ENCODE results near the gene POM121L2. TPM values are rescaled to one million over a fixed set of nuclear protein-coding genes. Genes with fewer than 3 reads are reported as not detected.
"Not testable (repeated sequence)": the region's sequence is repeated elsewhere in the genome, so short reads cannot be mapped to it uniquely, and the experiment has no call there.

Gene POM121L2
- total RNA-seq, 2 experiments from 2014 or later = not detected

DNA sequence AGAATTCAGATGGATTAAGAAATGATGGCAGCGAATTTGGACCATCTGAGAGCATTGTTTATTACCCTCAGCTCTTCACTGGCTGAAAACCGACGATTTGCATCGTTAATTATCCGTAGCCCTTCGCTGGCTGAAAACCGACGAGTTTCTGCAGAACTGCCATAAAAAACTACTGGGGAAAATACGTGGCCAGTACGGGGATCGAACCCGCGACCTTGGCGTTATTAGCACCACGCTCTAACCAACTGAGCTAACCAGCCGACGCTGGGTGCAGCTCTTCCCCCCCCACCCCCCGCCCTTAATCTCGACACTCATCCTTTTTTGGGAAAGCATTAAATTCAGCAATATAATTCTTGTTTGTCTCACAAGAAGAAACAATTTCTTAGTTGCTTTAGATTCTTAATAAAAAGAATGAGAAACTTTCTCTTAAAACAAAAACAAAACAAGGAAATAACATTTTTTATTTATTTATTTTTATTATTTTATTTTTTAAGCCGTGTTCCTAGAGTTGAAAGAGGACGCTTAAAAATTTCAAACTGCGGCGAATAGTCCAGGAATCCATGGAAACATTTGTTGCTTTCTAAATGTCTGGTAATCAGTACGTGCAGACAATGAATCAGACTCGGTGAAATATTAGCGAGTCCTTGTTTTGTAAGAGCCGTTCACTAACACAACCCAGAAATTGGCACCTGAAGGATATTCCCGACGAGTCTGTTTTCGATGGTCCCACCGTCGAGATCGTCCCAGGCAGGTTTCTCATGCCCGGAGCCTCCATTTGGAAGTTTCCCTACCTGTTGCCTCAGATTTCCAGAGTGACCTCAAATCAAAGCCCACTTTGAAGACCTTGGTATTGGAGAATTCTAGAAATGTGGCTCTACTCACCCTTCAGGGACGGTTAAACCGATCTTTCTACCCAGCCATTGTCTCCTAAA lies 36.8 kb downstream of the POM121L2 start:
- peaks cover 4% of the 10 kb centered on the region for H3K4me1 Mint-ChIP-seq (ENCODE audit: low read depth)
- no peak for DNase-seq
- no peaks in the 10 kb centered on the region for H3K9me3 Mint-ChIP-seq
- no peak overlapping the region for H3K4me3 Mint-ChIP-seq
- peaks cover 52% of the 10 kb centered on the region for H3K27me3 Mint-ChIP-seq (ENCODE audit: low read depth)
- intact Hi-C loops (cut with micrococcal nuclease) = no loop called here
- CTCF ChIA-PET = no interaction called here
- H3K27ac Mint-ChIP-seq = no peak overlapping the region
- H3K36me3 Mint-ChIP-seq (ENCODE audit: low read depth) = peaks cover 9% of the 10 kb centered on the region

- CTCF ChIA-PET = no interaction called here
- Mint-ChIP-seq H3K27ac (no peak overlapping the region), H3K4me3 (no peak overlapping the region), H3K27me3 (ENCODE audit: low read depth) (peaks cover 51% of the 10 kb centered on the region), H3K4me1 (ENCODE audit: low read depth) (no peaks in the 10 kb centered on the region), H3K9me3 (no peaks in the 10 kb centered on the region), H3K36me3 (ENCODE audit: low read depth) (peaks cover 7% of the 10 kb centered on the region)
- intact Hi-C loops (cut with micrococcal nuclease) = no loop called here
- no peak for DNase-seq
Observed at GRCh38 chr6:27273783-27274182, 38.3 kb downstream of the POM121L2 start.

DNA sequence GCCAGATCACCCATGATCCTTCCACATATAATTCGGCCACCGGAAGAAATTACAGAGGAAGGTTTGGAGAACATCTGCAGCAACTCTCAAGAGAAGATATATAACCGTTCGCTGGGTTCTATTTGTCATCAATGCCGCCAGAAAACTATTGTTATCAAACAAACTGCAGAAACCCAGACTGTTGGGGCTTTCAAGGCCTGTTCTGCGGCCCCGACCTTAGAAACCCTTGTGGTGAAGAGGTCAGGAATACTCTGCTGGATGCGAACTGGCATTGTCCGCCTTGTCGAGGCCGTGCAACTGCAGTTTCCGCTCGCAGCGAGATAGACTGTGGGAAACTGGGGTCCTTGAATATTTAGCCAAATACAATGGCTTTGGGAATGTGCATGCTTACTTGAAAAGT lies 43.3 kb downstream of the POM121L2 start:
- Mint-ChIP-seq H3K27me3 (ENCODE audit: low read depth) (peaks cover 46% of the 10 kb centered on the region), H3K9me3 (no peaks in the 10 kb centered on the region), H3K36me3 (ENCODE audit: low read depth) (no peaks in the 10 kb centered on the region), H3K27ac (no peak overlapping the region), H3K4me1 (ENCODE audit: low read depth) (no peaks in the 10 kb centered on the region), H3K4me3 (no peak overlapping the region)
- CTCF ChIA-PET = no interaction called here
- DNase-seq = no peak
- intact Hi-C loops (cut with micrococcal nuclease) = no loop called here

GRCh38 chr6:27267857-27268434 lies 44.1 kb downstream of the POM121L2 start:
- H3K27ac Mint-ChIP-seq = no peak overlapping the region
- H3K4me3 Mint-ChIP-seq = no peak overlapping the region
- H3K9me3 Mint-ChIP-seq = no peaks in the 10 kb centered on the region
- intact Hi-C loops (cut with micrococcal nuclease) = no loop called here
- no peak for DNase-seq
- H3K4me1 Mint-ChIP-seq (ENCODE audit: low read depth) = no peaks in the 10 kb centered on the region
- CTCF ChIA-PET = no interaction called here
- H3K27me3 Mint-ChIP-seq (ENCODE audit: low read depth) = peaks cover 45% of the 10 kb centered on the region
- H3K36me3 Mint-ChIP-seq (ENCODE audit: low read depth) = no peaks in the 10 kb centered on the region

GRCh38 chr6:27267003-27267402 lies 45.1 kb downstream of the POM121L2 start:
- H3K4me3 Mint-ChIP-seq; H3K27ac Mint-ChIP-seq; CTCF ChIA-PET; intact Hi-C loops (cut with micrococcal nuclease); H3K36me3 Mint-ChIP-seq (ENCODE audit: low read depth); DNase-seq; H3K4me1 Mint-ChIP-seq (ENCODE audit: low read depth); H3K9me3 Mint-ChIP-seq: not testable (repeated sequence)
- H3K27me3 Mint-ChIP-seq (ENCODE audit: low read depth) = peaks cover 41% of the 10 kb centered on the region

DNA sequence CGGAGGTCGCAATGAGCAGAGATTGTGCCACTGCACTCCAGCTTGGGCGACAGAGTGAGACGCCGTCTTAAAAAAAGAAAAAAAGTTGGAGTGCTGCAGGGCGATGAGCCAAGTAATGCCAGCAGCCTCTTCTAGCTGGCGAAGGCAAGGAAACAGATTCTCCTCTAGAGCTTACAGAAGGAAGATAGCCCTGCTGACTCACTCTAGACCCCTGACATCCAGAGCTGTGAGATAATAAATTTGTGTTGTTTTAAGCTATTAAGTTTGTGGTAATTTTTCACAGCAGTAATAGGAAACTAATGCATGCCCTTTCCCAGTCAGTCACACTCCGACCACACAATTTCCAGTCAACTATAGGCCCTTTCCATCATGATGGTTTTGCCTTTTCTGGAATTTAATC lies 48.2 kb downstream of the POM121L2 start:
- no peaks in the 10 kb centered on the region for H3K9me3 Mint-ChIP-seq
- intact Hi-C loops (cut with micrococcal nuclease) = no loop called here
- H3K4me1 Mint-ChIP-seq (ENCODE audit: low read depth) = peaks cover 8% of the 10 kb centered on the region
- H3K27me3 Mint-ChIP-seq (ENCODE audit: low read depth) = peaks cover 63% of the 10 kb centered on the region
- H3K27ac Mint-ChIP-seq = no peak overlapping the region
- DNase-seq = no peak
- no peaks in the 10 kb centered on the region for H3K36me3 Mint-ChIP-seq (ENCODE audit: low read depth)
- CTCF ChIA-PET = interaction anchor here (0.8 kb wide), 1 partner anchor 386 kb away, joined by 3 read pairs; no protein-coding TSS in a partner anchor
- no peak overlapping the region for H3K4me3 Mint-ChIP-seq

DNA sequence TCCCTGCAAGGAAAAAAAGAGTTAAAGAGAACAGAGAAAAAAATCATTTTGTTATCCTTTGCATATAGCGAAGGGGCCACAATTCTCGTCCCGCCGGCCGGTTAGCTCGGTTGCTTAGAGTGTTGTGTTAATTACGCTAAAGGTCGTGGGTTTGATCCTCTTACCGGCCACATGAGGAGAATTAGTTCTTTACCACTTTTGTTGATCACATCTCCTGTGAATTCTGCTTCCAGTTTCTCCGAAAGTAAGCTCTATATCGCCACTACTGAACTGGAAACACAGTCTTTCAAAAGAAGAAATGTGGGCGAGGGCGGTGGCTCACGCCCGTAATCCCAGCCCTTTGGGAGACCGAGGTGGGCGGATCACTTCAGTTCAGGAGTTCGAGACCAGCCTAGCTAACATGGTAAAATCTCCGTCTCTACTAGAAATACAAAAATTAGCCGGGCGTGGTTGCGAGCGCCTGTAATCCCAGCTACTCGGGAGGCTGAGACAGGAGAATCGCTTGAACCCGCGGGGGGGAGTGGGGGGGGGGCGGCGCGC lies 51.2 kb downstream of the POM121L2 start:
- H3K4me3 Mint-ChIP-seq = no peak overlapping the region
- H3K27ac Mint-ChIP-seq = no peak overlapping the region
- H3K4me1 Mint-ChIP-seq (ENCODE audit: low read depth) = peaks cover 8% of the 10 kb centered on the region
- intact Hi-C loops (cut with micrococcal nuclease) = no loop called here
- H3K9me3 Mint-ChIP-seq = no peaks in the 10 kb centered on the region
- DNase-seq = no peak
- CTCF ChIA-PET = no interaction called here
- H3K27me3 Mint-ChIP-seq (ENCODE audit: low read depth) = peaks cover 66% of the 10 kb centered on the region
- H3K36me3 Mint-ChIP-seq (ENCODE audit: low read depth) = no peaks in the 10 kb centered on the region

GRCh38 chr6:27260369-27260768 lies 51.7 kb downstream of the POM121L2 start:
- Mint-ChIP-seq H3K27ac (no peak overlapping the region), H3K4me1 (ENCODE audit: low read depth) (peaks cover 8% of the 10 kb centered on the region), H3K9me3 (no peaks in the 10 kb centered on the region), H3K27me3 (ENCODE audit: low read depth) (peaks cover 71% of the 10 kb centered on the region), H3K36me3 (ENCODE audit: low read depth) (no peaks in the 10 kb centered on the region), H3K4me3 (no peak overlapping the region)
- intact Hi-C loops (cut with micrococcal nuclease) = no loop called here
- CTCF ChIA-PET = no interaction called here
- no peak for DNase-seq

Other genes starting within 250 kb of the POM121L2 start
- gene PRSS16, start 64.6 kb downstream of the POM121L2 start, total RNA-seq = 1 to 10 TPM; 1.3 to 1.4 TPM
- 1 to 10 TPM; 3.1 to 3.3 TPM for gene ZNF391, start 76.5 kb upstream of the POM121L2 start, total RNA-seq
- gene ZNF184, start 160.8 kb upstream of the POM121L2 start, total RNA-seq = 10 to 100 TPM; 13.0 to 14.3 TPM

All from activated naive CD4-positive, alpha-beta T cell treated with anti-CD3 and anti-CD28 coated beads for 36 hours (primary cell).